ENCODE data around the gene VPS16. TPM values are rescaled to one million over a fixed set of nuclear protein-coding genes. Genes with fewer than 3 reads are reported as not detected.

Gene VPS16
- total RNA-seq, 1 experiment from 2014 or later, result 38.1 TPM

DNA sequence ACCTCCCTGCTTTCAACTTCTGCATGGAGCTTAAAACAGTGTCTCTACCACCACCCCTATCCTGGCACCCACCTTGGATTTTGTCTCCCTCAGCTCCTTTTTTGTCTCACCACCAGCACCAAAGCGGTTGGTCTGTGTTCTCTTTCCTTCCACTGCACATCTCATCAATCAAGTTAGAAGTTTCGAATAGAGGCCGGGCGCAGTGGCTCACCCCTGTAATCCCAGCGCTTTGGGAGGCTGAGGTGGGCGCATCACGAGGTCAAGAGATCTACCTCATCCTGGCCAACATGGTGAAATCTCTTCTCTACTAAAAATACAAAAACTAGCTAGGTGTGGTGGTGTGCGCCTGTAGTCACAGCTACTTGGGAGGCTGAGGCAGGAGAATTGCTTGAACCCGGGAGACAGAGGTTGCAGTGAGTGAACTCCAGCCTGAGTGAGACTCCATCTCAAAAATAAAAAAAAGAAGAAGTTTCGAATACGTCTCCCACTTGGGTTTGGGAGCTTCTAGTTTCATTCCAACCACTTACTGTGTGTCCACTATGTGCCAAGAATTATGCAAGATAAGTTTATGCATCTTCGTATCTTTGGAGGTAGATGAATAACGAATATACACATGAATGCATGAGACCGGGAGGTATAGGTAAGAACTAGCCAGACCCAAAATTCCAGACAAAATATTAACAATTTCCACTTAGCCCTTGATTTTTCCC, 6.0 kb upstream of the VPS16 start:
- DNase-seq (ENCODE audit: low read depth, low spot score), result no peak
- H3K79me2 ChIP-seq (ENCODE audit: insufficient read depth, low read length), result peaks cover 3% of the 10 kb centered on the region; the same call in 1 of the 2 replicates
- no peak overlapping the region for H3K27ac ChIP-seq (ENCODE audit: low read depth, low read length)
- no peaks in the 10 kb centered on the region for H3K27me3 ChIP-seq (ENCODE audit: insufficient read depth, low read length)
- TF ChIP-seq ZNF274 (IDR thresholded peaks at IDR 0.05; ENCODE audit: low read depth, low read length) (no peak), CBX3 (IDR thresholded peaks at IDR 0.05; ENCODE audit: low read depth) (no peak), TCF7L2 (IDR thresholded peaks at IDR 0.05; ENCODE audit: borderline replicate concordance, extremely low read depth, insufficient read depth, insufficient read length) (no peak), EGR1 (IDR thresholded peaks at IDR 0.05; ENCODE audit: low read depth) (no peak), FOSL1 (IDR thresholded peaks at IDR 0.05; ENCODE audit: low read depth) (no peak)
- RAD21 ChIA-PET (ENCODE audit: low non-redundant PET in 1 of 2, low total read pairs in 2 of 2, uncharacterized antibody in 2 of 2, unreplicated experiment in 2 of 2), result no interaction called here
- no peak overlapping the region for H3K4me3 ChIP-seq (replicated peaks in 1 of 2; ENCODE audit: low read depth in 1 of 2, low read length in 2 of 2)
- no TSS peak for BruUV-seq (replicated peaks)
- no peaks in the 10 kb centered on the region for H3K9me3 ChIP-seq (ENCODE audit: control insufficient read depth in 1 of 2, insufficient read depth in 1 of 2, low read depth in 1 of 2, low read length in 2 of 2)
- no peak for ATAC-seq
- no peaks in the 10 kb centered on the region for H3K36me3 ChIP-seq (ENCODE audit: control insufficient read depth in 1 of 2, insufficient read depth in 2 of 2, low read length in 2 of 2)
- peaks cover 6 to 13% of the 10 kb centered on the region in 2 experiments for H3K4me1 ChIP-seq (ENCODE audit: control insufficient read depth in 1 of 2, insufficient read depth in 2 of 2, low read length in 2 of 2)
- H2AFZ ChIP-seq (ENCODE audit: low read depth, low read length, poor library complexity, severe bottlenecking), result no peak overlapping the region
- H3K4me2 ChIP-seq (ENCODE audit: low read length), result no peak overlapping the region
- H3K9ac ChIP-seq (ENCODE audit: low read length), result no peak overlapping the region
- no peaks in the 10 kb centered on the region for H4K20me1 ChIP-seq (ENCODE audit: insufficient read depth)
- POLR2A ChIA-PET, result no interaction called here
- CTCF ChIA-PET, result no interaction called here
- H3K9me2 ChIP-seq (ENCODE audit: insufficient read depth), result no peaks in the 10 kb centered on the region
- intact Hi-C loops (cut with micrococcal nuclease), result no loop called here

- H2AFZ ChIP-seq (ENCODE audit: low read depth, low read length, poor library complexity, severe bottlenecking), result no peak overlapping the region
- no peaks in the 10 kb centered on the region for H3K9me2 ChIP-seq (ENCODE audit: insufficient read depth)
- ChIA-PET POLR2A (no interaction called here), RAD21 (ENCODE audit: low non-redundant PET in 1 of 2, low total read pairs in 2 of 2, uncharacterized antibody in 2 of 2, unreplicated experiment in 2 of 2) (no interaction called here), CTCF (no interaction called here)
- H3K79me2 ChIP-seq (ENCODE audit: insufficient read depth, low read length), result peaks cover 7% of the 10 kb centered on the region; the same call in 1 of the 2 replicates
- H3K4me3 ChIP-seq (replicated peaks in 1 of 2; ENCODE audit: low read depth in 1 of 2, low read length in 2 of 2), result no peak overlapping the region
- TF ChIP-seq POLR2AphosphoS5 (IDR thresholded peaks at IDR 0.05; ENCODE audit: low read depth, low read length) (no peak), CBX3 (IDR thresholded peaks at IDR 0.05; ENCODE audit: low read depth) (no peak), TCF7L2 (IDR thresholded peaks at IDR 0.05; ENCODE audit: borderline replicate concordance, extremely low read depth, insufficient read depth, insufficient read length) (no peak), EZH2phosphoT487 (IDR thresholded peaks at IDR 0.05; ENCODE audit: borderline replicate concordance) (no peak), SRF (IDR thresholded peaks at IDR 0.05; ENCODE audit: low read depth) (no peak), SP1 (IDR thresholded peaks at IDR 0.05; ENCODE audit: low read depth) (no peak), YY1 (IDR thresholded peaks at IDR 0.05; ENCODE audit: extremely low read depth, insufficient replicate concordance, low read depth, low read length) (no peak)
- TF ChIP-seq, protein P1, sequence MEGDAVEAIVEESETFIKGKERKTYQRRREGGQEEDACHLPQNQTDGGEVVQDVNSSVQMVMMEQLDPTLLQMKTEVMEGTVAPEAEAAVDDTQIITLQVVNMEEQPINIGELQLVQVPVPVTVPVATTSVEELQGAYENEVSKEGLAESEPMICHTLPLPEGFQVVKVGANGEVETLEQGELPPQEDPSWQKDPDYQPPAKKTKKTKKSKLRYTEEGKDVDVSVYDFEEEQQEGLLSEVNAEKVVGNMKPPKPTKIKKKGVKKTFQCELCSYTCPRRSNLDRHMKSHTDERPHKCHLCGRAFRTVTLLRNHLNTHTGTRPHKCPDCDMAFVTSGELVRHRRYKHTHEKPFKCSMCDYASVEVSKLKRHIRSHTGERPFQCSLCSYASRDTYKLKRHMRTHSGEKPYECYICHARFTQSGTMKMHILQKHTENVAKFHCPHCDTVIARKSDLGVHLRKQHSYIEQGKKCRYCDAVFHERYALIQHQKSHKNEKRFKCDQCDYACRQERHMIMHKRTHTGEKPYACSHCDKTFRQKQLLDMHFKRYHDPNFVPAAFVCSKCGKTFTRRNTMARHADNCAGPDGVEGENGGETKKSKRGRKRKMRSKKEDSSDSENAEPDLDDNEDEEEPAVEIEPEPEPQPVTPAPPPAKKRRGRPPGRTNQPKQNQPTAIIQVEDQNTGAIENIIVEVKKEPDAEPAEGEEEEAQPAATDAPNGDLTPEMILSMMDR (IDR thresholded peaks at IDR 0.05 in 2 of 3, conservative IDR thresholded peaks at IDR 0.05 in 1 of 3; ENCODE audit: borderline replicate concordance in 1 of 3, insufficient read depth in 1 of 3, low read depth in 2 of 3, low read length in 2 of 3), result no peak
- TF ChIP-seq, protein P2, sequence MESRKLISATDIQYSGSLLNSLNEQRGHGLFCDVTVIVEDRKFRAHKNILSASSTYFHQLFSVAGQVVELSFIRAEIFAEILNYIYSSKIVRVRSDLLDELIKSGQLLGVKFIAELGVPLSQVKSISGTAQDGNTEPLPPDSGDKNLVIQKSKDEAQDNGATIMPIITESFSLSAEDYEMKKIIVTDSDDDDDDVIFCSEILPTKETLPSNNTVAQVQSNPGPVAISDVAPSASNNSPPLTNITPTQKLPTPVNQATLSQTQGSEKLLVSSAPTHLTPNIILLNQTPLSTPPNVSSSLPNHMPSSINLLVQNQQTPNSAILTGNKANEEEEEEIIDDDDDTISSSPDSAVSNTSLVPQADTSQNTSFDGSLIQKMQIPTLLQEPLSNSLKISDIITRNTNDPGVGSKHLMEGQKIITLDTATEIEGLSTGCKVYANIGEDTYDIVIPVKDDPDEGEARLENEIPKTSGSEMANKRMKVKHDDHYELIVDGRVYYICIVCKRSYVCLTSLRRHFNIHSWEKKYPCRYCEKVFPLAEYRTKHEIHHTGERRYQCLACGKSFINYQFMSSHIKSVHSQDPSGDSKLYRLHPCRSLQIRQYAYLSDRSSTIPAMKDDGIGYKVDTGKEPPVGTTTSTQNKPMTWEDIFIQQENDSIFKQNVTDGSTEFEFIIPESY (IDR thresholded peaks at IDR 0.05; ENCODE audit: extremely low read depth, insufficient replicate concordance, low read length), result no peak
- TF ChIP-seq, protein P3, sequence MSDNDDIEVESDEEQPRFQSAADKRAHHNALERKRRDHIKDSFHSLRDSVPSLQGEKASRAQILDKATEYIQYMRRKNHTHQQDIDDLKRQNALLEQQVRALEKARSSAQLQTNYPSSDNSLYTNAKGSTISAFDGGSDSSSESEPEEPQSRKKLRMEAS (IDR thresholded peaks at IDR 0.05), result no peak
- peaks cover 11 to 21% of the 10 kb centered on the region in 2 experiments for H3K4me1 ChIP-seq (ENCODE audit: control insufficient read depth in 1 of 2, insufficient read depth in 2 of 2, low read length in 2 of 2)
- intact Hi-C loops (cut with micrococcal nuclease), result no loop called here
- no TSS peak for BruUV-seq (replicated peaks)
- H3K9ac ChIP-seq (ENCODE audit: low read length), result no peak overlapping the region
- H3K27me3 ChIP-seq (ENCODE audit: insufficient read depth, low read length), result no peaks in the 10 kb centered on the region
- H3K9me3 ChIP-seq (ENCODE audit: control insufficient read depth in 1 of 2, insufficient read depth in 1 of 2, low read depth in 1 of 2, low read length in 2 of 2), result no peaks in the 10 kb centered on the region
- no peak for DNase-seq (ENCODE audit: low read depth, low spot score)
- no peak overlapping the region for H3K27ac ChIP-seq (ENCODE audit: low read depth, low read length)
- ATAC-seq, result no peak
- H3K36me3 ChIP-seq (ENCODE audit: control insufficient read depth in 1 of 2, insufficient read depth in 2 of 2, low read length in 2 of 2), result no peaks in the 10 kb centered on the region
- H3K4me2 ChIP-seq (ENCODE audit: low read length), result no peak overlapping the region
- H4K20me1 ChIP-seq (ENCODE audit: insufficient read depth), result no peaks in the 10 kb centered on the region
These were observed 5.2 kb upstream of the VPS16 start for GRCh38 chr20:2835331-2835796.
